ENCODE data around the gene B3GNT8.

- TF ChIP-seq CTCF (IDR thresholded peaks at IDR 0.05) = peak in 1 of 12 donors; percentile 2
- TF ChIP-seq POLR2A (IDR thresholded peaks at IDR 0.05) = no peak
These were observed 1.3 kb upstream of the B3GNT8 start for GRCh38 chr19:41428481-41428859.
